HUES48 (cell line): ENCODE results near the gene MAP2K3.

Source experiments
- H3K27ac ChIP-seq: one replicate; pipeline ENCODE4 v1.7.0; 2013; ENCODE audit warnings: low read depth, low read length, inconsistent platforms
- H3K27me3 ChIP-seq: 2 replicates; pipeline ENCODE4 v1.6.1; 2013; ENCODE audit warnings: mild to moderate bottlenecking, low read length; ENCODE audit not compliant: control insufficient read depth, insufficient read depth
- H3K36me3 ChIP-seq: 2 replicates; pipeline ENCODE4 v1.6.1; 2013; ENCODE audit warnings: low read length; ENCODE audit not compliant: control insufficient read depth, insufficient read depth
- H3K4me1 ChIP-seq: 2 replicates; pipeline ENCODE4 v1.6.1; 2013; ENCODE audit warnings: mild to moderate bottlenecking, low read length; ENCODE audit not compliant: control insufficient read depth, insufficient read depth
- H3K4me3 ChIP-seq: 2 replicates; pipeline ENCODE4 v1.5.1; 2013; ENCODE audit warnings: mild to moderate bottlenecking, low read depth, low read length
- H3K9ac ChIP-seq: 2 replicates; pipeline ENCODE4 v1.6.1; 2013; ENCODE audit warnings: mild to moderate bottlenecking, low read depth, low read length, moderate library complexity
- H3K9me3 ChIP-seq: 2 replicates; pipeline ENCODE4 v1.6.1; 2013; ENCODE audit warnings: low read length; ENCODE audit not compliant: control insufficient read depth, insufficient read depth

The MAP2K3 gene

GRCh38 chr17:21351366-21352065 is 67.0 kb downstream of the MAP2K3 start:
- H3K4me3 ChIP-seq, result no peak overlapping the region
- H3K4me1 ChIP-seq, result no peaks in the 10 kb centered on the region
- H3K27me3 ChIP-seq, result no peaks in the 10 kb centered on the region
- H3K9me3 ChIP-seq, result no peaks in the 10 kb centered on the region
- no peaks in the 10 kb centered on the region for H3K36me3 ChIP-seq
- no peak overlapping the region for H3K9ac ChIP-seq
- H3K27ac ChIP-seq, result no peak overlapping the region

GRCh38 chr17:21352221-21352980 is 67.9 kb downstream of the MAP2K3 start:
- no peaks in the 10 kb centered on the region for H3K4me1 ChIP-seq
- H3K9me3 ChIP-seq, result no peaks in the 10 kb centered on the region
- H3K27ac ChIP-seq, result no peak overlapping the region
- no peaks in the 10 kb centered on the region for H3K27me3 ChIP-seq
- no peak overlapping the region for H3K9ac ChIP-seq
- no peak overlapping the region for H3K4me3 ChIP-seq
- no peaks in the 10 kb centered on the region for H3K36me3 ChIP-seq

GRCh38 chr17:21352981-21353265 is 68.4 kb downstream of the MAP2K3 start:
- no peak overlapping the region for H3K4me3 ChIP-seq
- H3K36me3 ChIP-seq, result no peaks in the 10 kb centered on the region
- no peaks in the 10 kb centered on the region for H3K4me1 ChIP-seq
- H3K9ac ChIP-seq, result no peak overlapping the region
- no peak overlapping the region for H3K27ac ChIP-seq
- H3K9me3 ChIP-seq, result no peaks in the 10 kb centered on the region
- H3K27me3 ChIP-seq, result no peaks in the 10 kb centered on the region

DNA sequence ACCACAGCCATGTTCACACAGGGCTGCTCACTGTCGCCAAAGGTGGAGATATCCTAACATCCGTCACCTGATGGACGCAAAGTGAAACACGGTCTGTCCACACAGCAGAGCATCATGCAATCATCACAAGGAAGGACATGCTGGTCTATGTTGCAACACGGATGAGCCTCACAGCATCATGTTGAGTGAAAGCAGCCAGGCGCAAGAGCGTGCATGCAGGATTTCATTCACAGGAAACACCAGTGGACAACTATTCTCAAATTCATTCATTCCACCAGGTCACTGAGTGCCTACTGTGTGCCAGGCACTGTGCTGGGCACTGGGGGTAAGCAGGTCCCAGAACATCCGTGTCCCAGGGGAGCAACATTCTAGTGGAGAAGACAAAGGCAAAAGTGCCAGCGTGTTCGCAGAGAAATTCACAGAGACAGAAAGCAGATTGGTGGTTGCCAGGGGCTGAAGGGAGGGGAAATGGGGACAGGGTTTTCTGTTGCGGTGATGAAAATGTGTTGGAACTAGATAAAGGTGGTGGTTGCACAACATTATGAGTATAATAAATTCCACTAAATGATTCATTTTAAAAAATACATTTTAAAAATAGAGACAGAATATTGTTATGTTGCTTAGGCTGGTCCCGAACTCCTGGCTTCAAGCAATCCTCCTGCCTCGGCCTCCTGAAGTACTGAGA is 69.0 kb downstream of the MAP2K3 start:
- H3K4me3 ChIP-seq, result no peak overlapping the region
- H3K36me3 ChIP-seq, result no peaks in the 10 kb centered on the region
- H3K4me1 ChIP-seq, result no peaks in the 10 kb centered on the region
- H3K9me3 ChIP-seq, result no peaks in the 10 kb centered on the region
- no peak overlapping the region for H3K27ac ChIP-seq
- no peak overlapping the region for H3K9ac ChIP-seq
- no peaks in the 10 kb centered on the region for H3K27me3 ChIP-seq

DNA sequence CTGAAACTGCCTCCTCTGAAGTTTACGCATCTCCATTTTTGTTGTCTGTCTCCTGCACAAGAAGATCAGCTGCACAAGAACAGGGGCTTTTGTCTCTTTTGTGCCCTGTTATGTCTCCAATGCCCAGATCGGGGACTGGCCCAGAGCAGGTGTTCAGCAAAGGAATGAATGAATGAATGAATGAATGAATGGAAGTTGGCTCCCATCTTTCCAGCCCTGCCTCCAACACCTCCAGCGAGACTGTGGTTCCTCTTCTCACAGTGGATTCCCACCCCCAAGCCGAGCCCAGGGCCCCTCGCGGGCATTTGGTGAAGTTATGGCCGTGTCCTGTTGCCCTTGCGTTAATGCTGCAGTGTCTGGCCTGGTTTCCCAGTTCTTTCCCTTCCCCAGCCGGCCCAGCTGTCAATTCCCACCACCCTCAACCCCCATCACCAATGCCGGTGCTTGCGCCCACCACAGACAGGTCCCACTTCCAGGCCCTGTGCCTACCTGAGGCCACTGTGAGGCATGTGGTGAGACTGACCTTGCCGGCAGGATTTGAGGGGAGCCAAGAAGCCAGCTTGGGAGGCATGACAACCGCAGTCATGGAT is 70.4 kb downstream of the MAP2K3 start:
- no peak overlapping the region for H3K27ac ChIP-seq
- no peak overlapping the region for H3K4me3 ChIP-seq
- 0 out of 2 replicates have a peak, but pooled peaks cover 3% of the 10 kb centered on the region for H3K27me3 ChIP-seq
- peaks cover 13% of the 10 kb centered on the region for H3K4me1 ChIP-seq
- no peaks in the 10 kb centered on the region for H3K9me3 ChIP-seq
- H3K36me3 ChIP-seq, result no peaks in the 10 kb centered on the region
- no peak overlapping the region for H3K9ac ChIP-seq

DNA sequence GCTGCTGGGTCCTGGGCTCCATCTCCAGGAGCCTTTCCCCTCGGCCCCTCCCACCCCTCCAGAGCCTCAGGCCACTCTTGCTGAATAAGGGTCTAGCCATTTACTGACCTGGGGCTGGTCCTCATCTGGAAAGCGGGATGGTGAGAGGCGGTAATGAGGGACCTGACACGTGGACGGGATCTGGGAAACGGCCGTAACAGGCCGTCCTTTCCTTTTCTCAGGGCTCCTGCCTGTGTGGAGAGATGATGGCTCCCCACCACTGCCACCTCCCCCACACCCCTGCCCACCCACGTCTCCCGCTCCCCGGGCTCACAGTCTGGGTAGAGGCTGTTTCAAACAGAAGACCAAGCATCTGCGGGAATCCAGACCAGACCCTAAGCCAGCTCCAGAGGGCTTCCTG is 71.1 kb downstream of the MAP2K3 start:
- Histone ChIP-seq H3K9ac (no peak overlapping the region), H3K4me3 (no peak overlapping the region), H3K27me3 (peaks cover 9% of the 10 kb centered on the region), H3K4me1 (peaks cover 20% of the 10 kb centered on the region), H3K9me3 (no peaks in the 10 kb centered on the region), H3K27ac (no peak overlapping the region), H3K36me3 (no peaks in the 10 kb centered on the region)

DNA sequence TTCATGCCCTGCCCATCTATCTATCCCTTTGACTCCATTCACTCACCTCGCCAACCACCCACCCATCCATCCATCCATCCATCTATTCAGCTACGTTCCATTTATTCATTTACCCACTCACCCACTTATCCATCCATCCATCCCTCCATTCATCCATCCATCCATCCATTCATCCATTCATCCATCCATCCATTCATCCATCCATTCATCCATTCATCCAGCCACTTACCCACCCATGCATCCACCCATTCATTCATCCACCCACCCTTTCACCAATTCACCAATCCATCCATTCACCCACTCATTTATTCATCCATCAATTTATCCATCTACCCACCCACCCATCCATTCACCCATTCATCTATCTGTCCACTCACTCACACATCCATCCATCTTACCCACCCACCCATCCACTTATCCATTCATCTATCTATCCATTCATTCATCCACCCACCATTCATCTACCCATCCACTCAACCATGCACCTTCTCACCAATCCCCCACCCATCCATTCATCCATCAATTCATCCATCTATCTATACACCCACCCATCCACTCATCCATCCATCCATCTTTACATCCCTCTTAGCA is 72.1 kb downstream of the MAP2K3 start:
- no peaks in the 10 kb centered on the region for H3K9me3 ChIP-seq
- no peak overlapping the region for H3K9ac ChIP-seq
- H3K4me3 ChIP-seq, result no peak overlapping the region
- no peaks in the 10 kb centered on the region for H3K36me3 ChIP-seq
- peaks cover 24% of the 10 kb centered on the region for H3K4me1 ChIP-seq
- peaks cover 15% of the 10 kb centered on the region for H3K27me3 ChIP-seq
- no peak overlapping the region for H3K27ac ChIP-seq

DNA sequence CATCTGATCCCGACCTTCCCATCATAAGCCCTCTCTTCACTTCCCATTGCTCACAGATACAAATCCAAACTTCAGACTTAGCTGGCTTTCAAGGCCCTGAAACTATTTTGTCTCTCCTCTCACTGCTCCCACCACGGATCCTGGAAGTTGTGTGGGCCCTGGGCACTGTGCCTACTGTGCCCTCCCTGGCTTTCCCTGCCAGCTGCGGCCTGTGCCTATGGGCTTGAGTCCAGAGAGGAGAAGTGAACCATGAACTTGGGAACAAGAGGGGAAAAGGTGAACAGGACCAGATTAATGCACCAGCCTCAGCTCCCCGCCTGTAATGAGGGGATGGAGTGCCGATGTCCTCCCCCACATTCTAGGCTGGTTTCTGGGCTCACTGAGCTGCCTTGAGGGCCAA is 72.8 kb downstream of the MAP2K3 start:
- peaks cover 15% of the 10 kb centered on the region for H3K27me3 ChIP-seq
- H3K9me3 ChIP-seq, result no peaks in the 10 kb centered on the region
- H3K9ac ChIP-seq, result no peak overlapping the region
- no peak overlapping the region for H3K4me3 ChIP-seq
- H3K27ac ChIP-seq, result no peak overlapping the region
- H3K36me3 ChIP-seq, result no peaks in the 10 kb centered on the region
- peaks cover 24% of the 10 kb centered on the region for H3K4me1 ChIP-seq

- Histone ChIP-seq H3K4me3 (no peak overlapping the region), H3K27ac (no peak overlapping the region), H3K9me3 (no peaks in the 10 kb centered on the region), H3K27me3 (peaks cover 15% of the 10 kb centered on the region), H3K4me1 (peaks cover 24% of the 10 kb centered on the region), H3K9ac (no peak overlapping the region), H3K36me3 (no peaks in the 10 kb centered on the region)
Measured at GRCh38 chr17:21357696-21358656, 73.5 kb downstream of the MAP2K3 start.
